ENCODE measurements around the gene TNFRSF25.
A peak's percentile ranks its signal among the peaks of the same experiment; 100 is the strongest.

Gene TNFRSF25

DNA sequence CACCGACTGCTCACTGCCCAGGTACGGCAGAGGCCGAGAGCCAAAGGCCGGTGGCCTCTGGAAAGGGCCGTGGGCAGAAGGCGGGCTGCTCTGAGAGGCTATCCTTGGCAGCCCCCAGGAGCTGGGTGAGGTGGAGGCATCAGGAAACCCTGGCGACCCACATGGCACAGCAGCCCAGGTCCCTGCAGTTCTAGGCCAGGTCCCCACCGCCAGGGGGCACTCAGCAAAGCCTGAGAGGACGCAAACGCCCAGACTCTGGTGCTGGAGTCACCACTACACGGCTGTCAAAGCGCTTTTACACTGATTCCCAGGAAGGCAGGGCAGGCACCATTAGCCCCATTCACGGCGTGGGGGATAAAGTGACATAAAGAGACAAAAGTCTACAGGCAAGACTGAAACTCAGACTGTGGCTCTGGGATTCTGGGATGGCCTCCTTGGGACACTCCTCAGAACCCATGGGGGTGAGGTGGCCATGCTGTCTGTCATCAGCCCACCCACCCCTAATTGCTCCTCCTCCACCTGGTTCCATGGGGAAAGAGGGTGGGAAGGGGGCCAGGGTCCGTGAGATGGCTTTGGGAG is 20.5 kb upstream of the TNFRSF25 start:
- no peak for DNase-seq

DNA sequence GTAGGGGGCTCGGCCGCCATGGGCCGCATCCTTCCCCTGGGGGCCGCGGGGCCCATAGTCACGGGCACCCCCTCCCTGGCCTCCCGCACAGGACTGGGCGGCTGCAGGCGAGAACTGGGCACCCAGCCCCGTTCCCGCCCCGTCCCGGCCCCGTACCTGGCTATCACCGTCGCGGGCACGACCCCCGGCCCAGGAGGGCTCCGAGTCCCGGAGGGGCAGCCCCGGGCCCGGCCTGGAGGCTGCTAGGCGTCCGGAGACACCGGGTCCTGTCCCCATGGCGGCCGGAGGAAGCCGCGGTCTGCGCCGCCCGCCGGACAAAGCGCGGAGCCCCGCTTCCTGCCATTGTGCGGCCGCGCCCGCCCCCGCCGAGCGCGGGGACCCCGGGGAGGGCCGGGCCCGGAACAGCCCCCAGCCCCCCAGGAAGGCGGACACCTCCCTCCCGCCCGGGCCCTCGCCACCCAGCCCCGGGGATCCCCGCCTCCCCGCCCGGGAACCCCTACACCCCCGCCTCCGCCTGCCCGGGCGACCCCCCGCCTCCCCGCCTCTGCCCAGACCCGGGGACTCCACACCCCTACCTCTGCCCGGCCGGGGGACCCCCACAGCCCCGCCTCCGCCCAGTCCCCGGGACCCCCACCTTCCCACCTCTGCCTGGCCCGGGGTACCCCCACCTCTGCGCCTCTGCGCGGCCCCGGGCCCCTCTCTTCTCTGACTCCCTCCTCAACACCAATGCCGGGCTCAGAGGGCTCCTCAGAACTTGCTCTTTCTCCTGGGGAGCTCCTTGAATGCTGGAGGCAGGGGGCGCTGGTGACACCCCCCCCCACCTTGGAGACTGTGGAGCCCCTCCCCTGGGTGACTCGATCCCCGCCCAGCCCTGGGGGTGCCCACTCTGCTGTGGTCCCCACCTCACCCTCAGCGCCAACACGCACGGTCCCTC is 19.5 kb upstream of the TNFRSF25 start:
- no peak for DNase-seq

DNA sequence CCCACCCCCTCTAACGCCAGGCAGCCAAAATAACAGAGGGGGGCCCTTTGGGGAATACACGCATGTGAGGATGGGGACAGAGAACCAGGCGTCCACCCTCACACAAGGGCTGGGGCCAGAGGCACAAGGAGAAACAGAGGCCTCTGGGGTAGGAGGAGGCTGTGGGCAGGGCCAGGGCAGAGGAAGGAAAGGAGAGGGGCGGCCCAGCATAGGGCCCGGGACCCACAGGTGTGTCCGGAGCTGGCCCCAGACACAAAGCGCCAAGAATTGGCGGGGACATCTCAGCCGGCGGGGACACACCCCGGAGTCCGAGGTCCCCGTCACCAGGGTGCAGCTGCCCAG is 18.8 kb upstream of the TNFRSF25 start:
- no peak for DNase-seq

DNA sequence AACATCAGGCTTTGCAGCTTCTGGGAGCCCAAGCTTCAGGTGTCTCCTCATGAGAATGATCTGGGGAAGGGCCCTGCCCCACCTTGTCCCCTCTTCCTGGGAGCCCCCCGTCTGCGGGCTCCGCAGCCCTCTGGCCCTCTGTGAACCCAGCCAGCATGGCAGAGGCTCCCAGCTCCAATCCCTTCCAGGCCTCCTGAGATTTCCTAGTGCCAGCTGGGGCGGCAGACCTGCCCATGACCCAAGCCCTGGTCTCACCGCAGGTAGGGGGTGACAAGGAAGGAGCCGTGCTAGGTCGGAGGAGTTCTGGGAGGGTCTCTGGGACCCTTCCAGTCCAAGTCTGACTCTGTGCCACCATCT is 17.8 kb upstream of the TNFRSF25 start:
- no peak for DNase-seq

DNA sequence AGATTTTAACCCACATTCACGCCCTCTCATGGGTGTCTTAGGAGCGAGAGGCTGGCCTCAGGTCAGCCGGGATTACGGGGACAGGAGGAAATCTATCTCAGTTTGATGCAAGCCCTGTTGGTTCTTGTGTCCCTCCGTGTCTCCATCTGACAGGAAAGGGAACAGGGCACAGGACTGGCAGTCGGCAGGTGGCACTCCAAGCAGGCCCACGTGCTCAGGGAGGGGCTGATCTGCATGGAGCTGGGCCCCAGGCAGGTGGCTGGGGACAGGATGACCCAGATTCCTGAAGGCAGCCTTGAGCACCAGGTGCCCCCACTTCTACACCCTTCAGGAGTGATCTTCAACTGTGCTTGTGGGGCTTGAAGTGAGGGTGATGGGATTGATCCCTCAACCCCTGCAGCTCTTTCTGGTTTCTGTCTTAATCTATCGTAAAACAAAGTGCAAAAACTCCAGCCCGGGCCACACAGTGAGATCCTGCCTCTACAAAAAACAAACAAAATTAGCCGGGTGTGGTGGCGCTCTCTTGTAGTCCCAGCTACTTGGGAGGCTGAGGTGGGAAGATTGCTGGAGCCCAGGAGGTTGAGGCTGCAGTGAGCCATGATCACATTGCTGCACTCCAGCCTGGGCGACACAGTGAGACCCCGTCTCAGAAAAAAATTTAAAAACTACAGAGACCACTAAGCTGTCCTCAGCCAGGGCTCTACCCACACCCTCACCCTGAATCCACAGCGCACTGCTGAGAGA is 17.2 kb upstream of the TNFRSF25 start:
- no peak for DNase-seq

DNA sequence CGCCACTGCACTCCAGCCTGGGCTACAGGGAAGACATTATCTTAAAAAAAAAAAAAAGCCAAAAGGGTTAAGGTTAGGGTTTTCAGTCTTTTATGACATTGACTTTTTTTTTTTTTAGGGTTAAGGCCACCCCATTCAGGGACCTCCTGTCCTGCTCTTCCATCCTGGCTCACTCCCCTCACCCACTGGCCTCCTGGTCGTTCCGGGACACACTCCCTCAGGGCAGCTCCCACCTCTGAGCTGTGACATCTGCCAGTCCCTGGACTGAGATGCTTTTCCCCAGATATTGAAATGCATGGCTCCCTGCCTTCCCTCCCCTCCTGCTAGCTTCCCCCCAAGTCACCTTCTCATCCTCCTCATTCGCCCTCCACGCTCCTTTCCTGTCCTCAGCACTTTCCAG is 15.8 kb upstream of the TNFRSF25 start:
- DNase-seq: no peak

DNA sequence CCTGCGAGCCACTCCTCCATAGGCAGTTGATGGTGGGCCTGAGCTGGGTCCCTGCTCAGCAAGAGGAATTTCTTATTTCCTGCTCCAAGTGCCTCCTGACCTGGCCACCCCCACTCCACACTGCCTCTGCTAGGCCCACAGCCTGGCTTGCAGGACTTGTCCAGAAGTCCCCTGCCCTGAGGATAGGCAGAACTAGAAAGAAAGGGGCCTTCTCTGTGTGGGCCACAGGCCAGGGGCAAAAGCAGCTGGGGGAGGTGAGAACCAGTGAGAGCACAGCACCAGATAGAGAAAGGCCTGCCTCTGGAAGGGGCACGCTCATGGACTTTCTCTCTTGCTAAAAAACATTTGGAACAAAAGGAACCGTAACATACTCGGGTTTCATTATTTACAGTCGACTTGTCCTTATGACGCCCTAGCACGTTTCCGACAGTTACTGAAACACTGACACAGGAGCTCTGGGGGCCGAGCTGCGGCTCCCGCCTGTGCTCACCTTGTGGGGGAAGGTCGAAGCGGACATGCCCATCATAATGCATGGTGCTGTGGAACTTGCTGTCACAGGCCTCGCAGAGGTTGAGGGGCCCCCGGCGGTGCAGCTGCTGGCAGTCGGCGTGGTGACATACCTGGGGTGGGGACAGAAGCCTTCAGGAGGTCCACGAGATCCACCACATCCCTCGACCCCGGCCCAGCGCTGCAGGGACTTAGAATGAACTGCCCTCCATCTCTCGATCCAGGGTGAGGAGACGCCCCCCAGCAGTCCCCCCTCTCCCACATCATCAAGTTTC is 11.3 kb upstream of the TNFRSF25 start:
- DNase-seq: no peak

DNA sequence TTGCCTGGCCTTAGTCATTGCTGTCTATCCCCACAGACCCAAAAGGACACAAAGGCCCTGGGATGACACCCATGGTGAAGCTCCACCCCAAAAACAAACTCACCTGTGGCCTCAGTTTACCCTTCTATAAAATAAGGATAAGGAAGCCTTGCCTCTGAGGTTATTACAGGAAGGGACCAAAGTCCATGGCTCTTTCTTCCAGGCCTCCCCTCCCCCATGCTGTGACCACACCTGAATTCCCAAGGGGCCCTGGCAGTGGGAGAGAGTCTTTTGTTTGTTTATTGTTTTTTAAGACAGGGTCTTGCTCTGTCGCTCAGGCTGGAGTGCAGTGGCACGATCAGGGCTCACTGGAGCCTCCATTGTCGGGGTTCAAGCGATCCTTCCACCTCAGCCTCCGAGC is 10.5 kb upstream of the TNFRSF25 start:
- no peak for DNase-seq

DNA sequence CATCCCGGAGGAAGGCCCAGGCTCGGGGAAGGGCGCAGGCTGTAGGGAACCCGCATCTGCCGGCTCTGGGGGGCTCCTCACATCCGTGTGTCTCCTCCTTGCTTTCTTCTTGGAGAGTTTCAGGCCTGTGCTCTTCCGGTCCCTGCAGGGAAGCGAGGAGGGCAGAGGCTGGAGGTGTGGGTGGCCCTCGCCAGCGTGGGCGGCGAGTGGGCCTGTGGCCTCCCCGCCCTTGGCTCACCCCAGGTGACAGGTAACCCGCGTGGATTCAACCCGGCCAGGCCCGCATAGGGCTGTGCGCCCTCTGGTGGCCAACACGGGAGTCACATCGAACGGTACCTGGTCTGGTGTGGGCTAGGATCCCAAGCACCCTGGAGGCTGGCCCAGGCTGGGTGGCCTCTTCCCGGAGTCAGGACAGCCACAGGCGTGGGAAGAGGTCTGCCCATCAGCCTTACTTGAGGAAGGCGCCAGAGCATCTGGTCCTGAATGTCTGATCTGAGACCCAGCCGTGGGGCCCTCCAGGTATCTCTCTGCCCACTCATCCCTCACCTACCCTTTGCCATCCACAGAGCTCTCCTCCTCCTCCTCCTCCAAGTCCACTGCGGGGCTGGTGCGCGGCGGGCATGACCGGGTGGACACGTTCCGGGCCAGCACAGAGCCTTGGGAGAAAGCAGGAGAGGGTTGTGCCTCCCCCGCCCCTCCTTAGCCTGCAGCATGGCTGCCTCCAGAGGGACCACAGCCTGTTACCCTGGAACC is 9.6 kb upstream of the TNFRSF25 start:
- no peak for DNase-seq

DNA sequence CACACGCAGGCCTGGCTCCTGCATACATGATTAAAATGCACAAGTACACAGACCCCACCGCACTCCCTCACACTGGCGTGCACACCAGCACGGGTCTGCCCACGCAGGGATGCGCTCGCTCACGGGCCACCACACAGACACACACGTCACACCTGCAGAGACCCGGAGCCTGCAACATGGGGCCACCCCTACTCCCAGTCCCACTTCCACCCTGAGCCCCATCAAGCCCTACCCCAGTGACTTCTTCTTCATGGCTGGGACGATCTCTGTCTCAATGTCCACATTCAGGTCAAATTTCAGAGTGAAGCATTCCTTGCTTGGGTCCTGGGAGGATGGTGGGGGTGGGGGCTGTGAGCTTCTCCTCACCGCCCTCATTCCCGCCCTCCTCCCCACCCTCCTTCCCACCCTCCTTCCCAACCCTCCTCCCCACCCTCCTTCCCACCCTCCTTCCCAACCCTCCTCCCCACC is 8.9 kb upstream of the TNFRSF25 start:
- no peak for DNase-seq

DNA sequence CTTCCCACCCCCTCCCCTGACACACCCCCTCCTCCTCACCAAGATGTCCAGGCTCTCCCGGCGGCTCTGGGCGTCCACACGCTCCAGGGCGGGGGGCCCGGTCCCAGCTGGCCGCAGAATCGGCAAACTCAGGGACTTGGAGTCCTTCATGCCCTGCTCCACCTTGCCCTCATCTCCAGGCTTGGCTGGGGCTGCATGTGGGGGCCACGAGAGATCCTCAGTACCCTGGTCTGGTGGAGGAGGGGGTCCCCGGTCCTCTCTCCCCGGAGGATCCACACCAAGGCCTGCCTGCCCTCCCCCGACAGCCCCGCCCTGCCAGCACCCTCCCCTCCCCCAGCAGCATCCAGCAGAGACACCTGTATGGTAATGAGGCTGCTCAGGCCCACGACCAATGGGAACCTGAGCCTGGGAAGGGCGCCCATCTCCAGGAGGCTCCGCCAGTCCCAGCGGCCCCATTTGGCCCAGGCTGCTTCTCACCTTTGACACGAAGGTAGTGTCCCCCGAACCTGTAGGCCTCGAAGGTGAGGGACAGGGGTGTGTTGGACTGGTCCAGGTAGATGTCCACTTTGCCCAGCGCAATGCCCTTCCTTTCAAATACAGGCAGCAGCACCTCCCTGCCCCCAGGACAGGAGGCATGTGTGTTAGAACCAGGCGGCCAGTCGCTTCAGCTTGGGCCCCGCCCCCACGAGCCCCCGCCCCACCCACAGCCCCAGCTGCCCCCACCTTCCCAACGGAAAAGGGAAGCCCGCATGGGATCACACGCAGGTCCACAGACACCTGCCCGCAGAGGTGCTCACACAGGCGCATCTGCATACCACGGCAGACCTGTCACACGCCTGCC is 8.2 kb upstream of the TNFRSF25 start:
- DNase-seq: peak; percentile 63

DNA sequence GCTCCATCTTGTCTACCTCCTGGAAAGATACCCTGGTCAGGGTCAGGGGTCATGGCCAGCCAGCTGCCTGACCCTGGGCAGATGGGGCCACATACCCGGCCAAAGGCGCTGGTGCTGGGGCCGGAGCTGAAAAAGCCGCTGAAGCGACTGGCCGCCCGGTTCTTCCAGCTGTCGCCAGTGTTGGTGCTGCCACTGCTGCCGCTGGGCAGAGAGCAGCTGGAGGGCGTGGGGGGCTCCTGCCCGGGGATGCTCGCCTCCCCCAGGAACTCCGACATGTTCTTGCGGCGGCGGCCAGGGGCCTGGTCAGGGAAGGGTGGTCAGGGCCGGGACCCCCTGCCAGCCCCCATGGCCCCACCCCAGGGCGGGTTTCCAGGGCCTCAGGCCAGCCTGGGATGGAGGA is 7.2 kb upstream of the TNFRSF25 start:
- DNase-seq: no peak

DNA sequence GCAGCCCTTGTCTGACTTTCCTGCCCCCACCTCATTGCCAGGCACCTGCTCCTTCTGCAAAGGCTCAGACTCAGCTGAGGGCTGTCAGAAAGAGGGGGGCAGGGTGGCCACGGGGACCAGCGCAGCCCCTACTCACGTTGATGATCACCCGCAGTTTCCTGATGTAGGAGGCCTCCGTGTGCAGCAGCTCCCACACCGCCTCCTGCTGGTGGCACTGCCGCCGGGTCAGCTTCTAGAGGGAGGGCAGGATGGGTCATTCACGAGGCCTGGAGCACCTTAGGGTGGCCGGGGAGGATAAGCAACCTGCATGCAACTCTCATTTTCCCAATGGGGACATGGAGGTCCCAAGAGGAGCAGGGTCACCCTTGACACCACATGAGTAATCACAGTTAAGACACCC is 6.4 kb upstream of the TNFRSF25 start:
- DNase-seq: no peak

DNA sequence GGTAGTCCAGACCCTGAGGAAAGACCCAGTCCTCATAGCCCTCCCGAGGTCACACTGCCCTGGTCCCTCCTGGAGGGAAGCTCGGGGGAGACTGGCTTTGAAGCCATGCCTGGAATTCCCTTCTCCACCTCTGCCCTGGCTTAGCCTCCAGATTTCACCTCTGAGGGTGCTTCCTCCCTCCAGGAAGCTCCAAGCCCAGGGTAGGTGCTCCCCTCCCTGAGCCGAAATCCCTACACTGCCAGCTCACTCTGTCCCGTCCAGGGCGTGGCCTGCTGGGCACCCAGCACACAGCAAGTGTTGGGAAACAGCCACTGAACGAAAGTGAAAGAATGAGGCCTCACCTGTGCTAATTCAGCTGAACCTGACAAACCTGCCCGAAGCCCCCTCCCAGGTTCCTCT is 6.0 kb upstream of the TNFRSF25 start:
- no peak for DNase-seq

DNA sequence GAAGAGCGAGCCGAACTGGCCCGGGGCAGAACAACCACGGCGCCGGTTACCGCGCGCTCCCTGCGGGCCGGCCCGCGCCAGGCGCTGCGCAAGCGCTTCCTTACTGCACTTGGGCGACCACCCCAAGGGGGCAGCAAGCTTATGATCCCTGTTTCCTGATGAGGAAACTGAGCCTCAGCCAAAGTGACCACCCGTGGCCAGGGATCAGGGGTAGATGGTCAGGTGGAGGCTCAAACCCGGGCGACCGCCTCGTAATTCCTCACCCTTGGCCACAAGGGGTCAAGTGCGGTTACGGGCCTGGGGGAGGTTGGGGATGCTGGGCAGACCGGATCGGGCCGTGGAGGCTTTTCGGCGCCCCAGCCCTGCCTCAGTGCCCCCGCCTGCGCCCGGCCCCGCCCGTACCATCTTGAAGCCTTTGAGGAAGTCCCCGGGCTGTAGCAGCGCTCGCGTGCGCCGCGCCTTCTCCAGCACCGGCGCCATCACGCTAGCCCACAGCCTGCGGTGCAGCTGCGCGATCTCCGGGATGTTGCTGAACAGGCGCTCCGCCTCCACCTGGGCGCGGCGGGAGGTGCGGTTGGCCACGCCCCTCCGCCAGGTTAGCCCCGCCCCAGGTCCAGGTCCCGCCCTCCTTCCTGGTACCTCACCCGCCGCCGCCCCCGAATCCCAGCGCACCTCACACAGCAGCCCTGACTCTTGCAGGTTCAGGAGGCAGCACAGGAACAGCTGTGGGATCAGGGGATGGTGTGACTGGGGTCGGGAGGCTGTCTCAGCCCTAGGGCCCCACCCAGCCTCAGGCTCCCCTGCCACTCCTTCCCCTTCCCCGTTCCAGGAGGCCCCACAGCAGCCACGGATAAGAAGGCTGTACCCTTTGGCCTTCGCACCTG is 5.4 kb upstream of the TNFRSF25 start:
- DNase-seq: no peak

DNA sequence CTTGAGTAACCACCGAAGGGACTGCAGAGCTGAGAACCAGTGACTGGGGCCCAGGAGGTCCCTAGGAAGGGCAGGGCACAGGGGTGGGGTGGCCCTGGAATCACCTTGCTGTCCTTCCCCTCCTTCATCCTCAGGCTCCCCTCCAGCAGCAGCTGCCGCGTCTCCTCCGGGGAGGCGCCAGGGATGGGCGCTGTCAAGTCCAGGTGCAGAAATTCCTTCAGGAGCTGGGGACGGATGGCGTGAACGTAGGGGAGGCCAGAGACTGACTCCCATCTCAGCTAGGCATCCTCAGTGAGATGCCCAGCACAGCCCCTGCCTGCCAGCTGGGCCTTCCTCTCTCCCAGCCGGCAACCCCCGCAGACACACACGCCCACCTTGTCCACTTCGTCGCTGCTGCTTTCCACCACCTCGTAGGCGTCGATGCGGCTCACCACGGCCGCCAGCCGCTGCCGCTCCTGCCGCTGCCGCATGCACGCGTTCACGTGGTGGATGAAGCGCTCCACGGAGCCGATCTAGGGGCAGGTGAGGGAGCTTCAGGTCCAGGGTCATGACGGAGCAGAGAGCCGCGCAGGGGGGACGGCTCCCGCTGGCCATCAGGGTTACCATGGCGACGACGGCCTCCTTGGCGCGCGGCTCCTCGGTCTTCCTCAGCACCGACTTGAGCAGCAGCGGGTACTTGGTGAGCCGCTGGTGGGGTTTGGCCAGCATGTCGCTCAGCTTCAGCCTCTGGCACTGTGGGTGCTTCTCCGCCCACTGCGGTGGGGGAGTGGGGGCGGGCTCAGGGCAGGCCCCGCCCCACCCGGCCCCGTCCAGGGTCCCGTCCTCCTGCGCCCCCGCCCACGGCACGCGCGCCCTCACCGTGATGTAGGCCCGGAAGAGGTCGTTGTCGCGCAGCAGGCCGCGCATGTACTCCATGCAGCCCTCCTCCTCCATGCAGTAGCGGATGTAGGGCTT is 4.4 kb upstream of the TNFRSF25 start:
- DNase-seq: no peak

DNA sequence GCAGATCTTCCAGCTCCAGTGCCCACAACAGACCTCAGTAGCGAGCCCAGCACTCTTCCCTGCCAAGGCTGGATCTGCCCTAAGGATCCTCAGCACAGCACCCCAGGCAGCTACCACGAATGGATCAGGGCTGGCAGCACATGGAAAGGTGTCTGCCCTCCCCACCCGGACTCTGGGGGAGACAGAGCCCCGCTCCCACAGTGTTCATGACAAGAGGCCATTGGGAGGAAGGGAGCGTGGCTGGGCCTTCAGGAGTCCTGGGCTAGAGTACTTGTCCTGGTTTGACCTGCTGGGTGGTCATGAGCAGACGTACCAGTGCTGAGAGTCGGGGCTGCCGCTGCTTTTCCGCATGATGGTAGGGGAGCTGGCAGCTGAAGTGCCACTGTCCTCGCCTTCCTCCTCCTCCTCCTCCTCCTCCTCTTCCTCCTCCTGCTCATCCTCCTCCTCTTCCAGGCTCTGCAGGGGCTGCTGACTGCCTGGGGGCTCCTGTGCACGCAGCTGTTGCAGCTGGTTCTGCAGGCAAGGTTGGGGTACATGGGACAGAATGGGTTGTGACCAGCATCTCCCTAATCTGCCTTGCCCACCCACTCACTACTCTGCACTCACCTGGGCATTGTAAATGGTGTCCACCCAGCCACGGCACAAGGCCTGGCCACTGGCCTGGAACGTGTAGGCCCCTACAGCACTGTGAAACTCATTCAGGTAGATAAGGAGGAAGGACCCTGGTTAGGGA is 2.9 kb upstream of the TNFRSF25 start:
- DNase-seq: no peak

Data from NCI-H1417 treated with DMSO at 0.1 percent for 48 hours (cell line).